HepG2 (cell line): ENCODE data around the gene PXMP4. TPM values are rescaled to one million over a fixed set of nuclear protein-coding genes. Genes with fewer than 3 reads are reported as not detected.

Experiments used
- ETV5 ChIP-seq: IDR thresholded peaks from 2 replicates; pipeline ENCODE4 v1.6.1; 2018; ENCODE audit warnings: missing biosample characterization, missing genetic modification reagents, inconsistent platforms, borderline replicate concordance
- HDAC6 ChIP-seq: fragments of 200-600 bp; sonication (generic); IDR thresholded peaks from 2 replicates; pipeline ENCODE4 v1.7.0; 2017; ENCODE audit warnings: mild to moderate bottlenecking, antibody characterized with exemption, low read length, low read depth
- HNRNPK ChIP-seq: fragments of 200-400 bp; formaldehyde crosslinking; IDR thresholded peaks from 2 replicates; pipeline ENCODE4 v1.6.1; 2018; ENCODE audit warnings: low read length, low read depth, moderate library complexity, mild to moderate bottlenecking; ENCODE audit not compliant: poor library complexity, severe bottlenecking
- KDM4B ChIP-seq: sonication (generic); formaldehyde crosslinking; IDR thresholded peaks from 2 replicates; pipeline ENCODE4 v1.4.0; 2020; ENCODE audit warnings: missing genetic modification reagents
- KLF9 ChIP-seq: IDR thresholded peaks from 2 replicates; pipeline ENCODE4 v1.6.1; 2016; ENCODE audit warnings: low read depth
- NFRKB ChIP-seq: fragments of 450-650 bp; IDR thresholded peaks from 2 replicates; pipeline ENCODE4 v1.6.1; 2017
- NFYB ChIP-seq: sonication (generic); formaldehyde crosslinking; IDR thresholded peaks from 2 replicates; pipeline ENCODE4 v1.4.0; 2020; ENCODE audit warnings: missing genetic modification reagents
- POGZ ChIP-seq: sonication (generic); formaldehyde crosslinking; IDR thresholded peaks from 2 replicates; pipeline ENCODE4 v1.4.0; 2020; ENCODE audit warnings: mild to moderate bottlenecking, missing genetic modification reagents
- ZBTB7B ChIP-seq: sonication (generic); formaldehyde crosslinking; IDR thresholded peaks from 2 replicates; pipeline ENCODE4 v1.4.0; 2020; ENCODE audit warnings: missing genetic modification reagents
- ZMYM2 ChIP-seq: sonication (generic); formaldehyde crosslinking; IDR thresholded peaks from 2 replicates; pipeline ENCODE4 v1.8.0; 2022; ENCODE audit warnings: mild to moderate bottlenecking, missing genetic modification reagents
- ZNF12 ChIP-seq: sonication (generic); formaldehyde crosslinking; IDR thresholded peaks from 2 replicates; pipeline ENCODE4 v1.5.0; 2020; ENCODE audit warnings: missing genetic modification reagents
- ZNF180 ChIP-seq: sonication (generic); formaldehyde crosslinking; IDR thresholded peaks from 2 replicates; pipeline ENCODE4 v1.4.0; 2020; ENCODE audit warnings: low read depth, missing genetic modification reagents, borderline replicate concordance
- ZNF24 ChIP-seq: fragments of 450-650 bp; IDR thresholded peaks from 2 replicates; pipeline ENCODE4 v1.6.1; 2017; ENCODE audit warnings: antibody characterized with exemption, mild to moderate bottlenecking
- ZNF263 ChIP-seq: sonication (generic); formaldehyde crosslinking; IDR thresholded peaks from 2 replicates; pipeline ENCODE4 v1.4.0; 2020; ENCODE audit warnings: missing genetic modification reagents
- ZNF282 ChIP-seq: fragments of 450-650 bp; IDR thresholded peaks from 2 replicates; pipeline ENCODE4 v1.6.1; 2018; ENCODE audit not compliant: partially characterized antibody
- ZNF629 ChIP-seq: sonication (generic); formaldehyde crosslinking; conservative IDR thresholded peaks from 2 replicates; pipeline ENCODE4 v1.5.0; 2020; ENCODE audit warnings: missing genetic modification reagents
- ZNF773 ChIP-seq: sonication (generic); formaldehyde crosslinking; IDR thresholded peaks from 2 replicates; pipeline ENCODE4 v1.4.0; 2020; ENCODE audit warnings: missing genetic modification reagents, borderline replicate concordance
- ZNF780A ChIP-seq: sonication (generic); formaldehyde crosslinking; IDR thresholded peaks from 2 replicates; pipeline ENCODE4 v1.8.0; 2022; ENCODE audit warnings: mild to moderate bottlenecking, missing genetic modification reagents, moderate library complexity
- ZNF850 ChIP-seq: sonication (generic); formaldehyde crosslinking; conservative IDR thresholded peaks from 2 replicates; pipeline ENCODE4 v1.9.0; 2021; ENCODE audit warnings: mild to moderate bottlenecking, missing genetic modification reagents
- ZNF878 ChIP-seq: sonication (generic); formaldehyde crosslinking; IDR thresholded peaks from 2 replicates; pipeline ENCODE4 v1.8.1; 2023; ENCODE audit warnings: mild to moderate bottlenecking, missing genetic modification reagents, moderate library complexity
- ZNF879 ChIP-seq: sonication (generic); formaldehyde crosslinking; IDR thresholded peaks from 2 replicates; pipeline ENCODE4 v1.8.1; 2023; ENCODE audit warnings: missing genetic modification reagents
- polyA plus RNA-seq, 8 experiments: library from polyadenylated mRNA; depleted of rRNA in 3 of 8; stranded (reverse) in 7 of 8; unstranded in 1 of 8; fragments of >200 nt; fragmentation: Illumina TruSeq in 4 of 8; extraction: Trizol in 4 of 8; gene quantifications; 2 replicates each; pipeline versions ENCODE4 v1.2.1 to v1.2.3, GENCODE V29; 2011 to 2016; ENCODE audit warnings: low read depth in 4 of 8, missing spikeins in 1 of 8, mixed read lengths in 1 of 8; ENCODE audit not compliant: insufficient read depth in 1 of 8
- total RNA-seq, 5 experiments: library from RNA; depleted of rRNA; stranded (reverse); fragments of >200 nt; fragmentation: Illumina TruSeq; extraction: Trizol; gene quantifications; 2 replicates each; pipeline ENCODE4 v1.2.3, GENCODE V29; 2016; ENCODE audit warnings: low read depth in 1 of 5
- TF ChIP-seq, protein P1 (sequence below): sonication (generic); IDR thresholded peaks from 2 replicates; pipeline ENCODE4 v1.6.1; 2016; ENCODE audit warnings: low read depth, borderline replicate concordance
- TF ChIP-seq, protein P2 (sequence below): sonication (generic); formaldehyde crosslinking; IDR thresholded peaks from 2 replicates; pipeline ENCODE4 v1.8.0; 2022; ENCODE audit warnings: missing genetic modification reagents, low read depth, mild to moderate bottlenecking, borderline replicate concordance
- TF ChIP-seq, protein P3 (sequence below): sonication (generic); formaldehyde crosslinking; IDR thresholded peaks from 2 replicates; pipeline ENCODE4 v1.5.0; 2020; ENCODE audit warnings: mild to moderate bottlenecking, missing genetic modification reagents
- TF ChIP-seq, protein P4 (sequence below): sonication (generic); formaldehyde crosslinking; IDR thresholded peaks from 2 replicates; pipeline ENCODE4 v1.9.0; 2021; ENCODE audit warnings: missing genetic modification reagents, borderline replicate concordance

PXMP4 gene
- total and polyA plus RNA-seq, 2 of the 13 experiments (the other 11 are each of a cell fraction or from before 2014, with no cell fraction given), result not detected

DNA sequence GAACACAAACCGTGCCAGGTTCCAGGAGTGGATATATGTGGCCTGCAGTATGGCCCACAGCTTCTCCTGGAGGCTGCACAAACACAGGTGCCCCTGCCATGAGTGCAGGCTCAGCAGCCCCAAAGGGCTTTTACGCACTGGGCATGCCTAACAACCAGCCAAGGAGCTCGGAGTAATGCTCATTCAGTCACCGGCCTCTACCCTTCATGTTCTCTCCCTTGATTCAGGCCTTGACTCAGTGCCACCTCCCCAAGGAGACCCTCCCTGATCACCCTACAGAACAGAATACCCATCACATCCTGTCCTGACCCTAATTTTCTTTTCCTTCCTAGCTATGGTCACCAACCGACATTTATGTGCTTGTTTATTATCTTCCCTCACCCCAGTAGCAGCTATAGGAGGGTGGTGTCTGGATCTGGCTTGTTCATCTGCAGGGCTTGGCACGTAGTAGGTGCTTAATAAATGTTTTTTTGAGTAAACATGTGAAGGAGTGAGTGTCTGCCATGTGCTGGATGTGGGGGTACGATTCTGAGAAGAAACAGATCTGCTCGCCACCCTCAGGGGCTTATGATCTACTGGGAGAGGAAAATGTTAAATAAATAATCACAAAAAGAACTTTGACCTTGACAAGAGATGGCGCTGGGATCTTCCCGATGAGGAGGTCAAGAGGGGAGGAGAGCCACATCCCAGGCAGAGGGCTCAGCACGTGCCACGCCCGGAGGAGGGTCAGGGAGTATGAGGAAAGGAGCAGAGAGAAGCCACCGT is 9.2 kb downstream of the PXMP4 start (continued):
- TF ChIP-seq, protein P1, sequence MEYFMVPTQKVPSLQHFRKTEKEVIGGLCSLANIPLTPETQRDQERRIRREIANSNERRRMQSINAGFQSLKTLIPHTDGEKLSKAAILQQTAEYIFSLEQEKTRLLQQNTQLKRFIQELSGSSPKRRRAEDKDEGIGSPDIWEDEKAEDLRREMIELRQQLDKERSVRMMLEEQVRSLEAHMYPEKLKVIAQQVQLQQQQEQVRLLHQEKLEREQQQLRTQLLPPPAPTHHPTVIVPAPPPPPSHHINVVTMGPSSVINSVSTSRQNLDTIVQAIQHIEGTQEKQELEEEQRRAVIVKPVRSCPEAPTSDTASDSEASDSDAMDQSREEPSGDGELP, result no peak
- TF ChIP-seq ZNF12 (CRISPR knock-in tag), result 0 out of 2 replicates have a peak, but pooled peaks have one; percentile 25
- TF ChIP-seq ZNF629 (CRISPR knock-in tag), result no peak
- TF ChIP-seq KDM4B, result no peak
- TF ChIP-seq HNRNPK, result no peak
- no peak for TF ChIP-seq NFRKB
- 0 out of 2 replicates have a peak, but pooled peaks have one; percentile 16 for TF ChIP-seq ZBTB7B (CRISPR knock-in tag)
- TF ChIP-seq ZNF263 (CRISPR knock-in tag), result peak; percentile 59
- TF ChIP-seq, protein P2, sequence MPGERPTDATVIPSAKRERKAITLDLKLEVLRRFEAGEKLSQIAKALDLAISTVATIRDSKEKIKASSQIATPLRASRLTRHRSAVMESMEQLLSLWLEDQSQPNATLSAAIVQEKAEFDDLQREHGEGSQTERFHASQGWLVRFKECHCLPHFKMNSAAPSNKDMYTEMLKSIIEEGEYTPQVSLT (CRISPR knock-in tag), result no peak
- TF ChIP-seq NFYB, result no peak
- no peak for TF ChIP-seq HDAC6
- TF ChIP-seq, protein P3, sequence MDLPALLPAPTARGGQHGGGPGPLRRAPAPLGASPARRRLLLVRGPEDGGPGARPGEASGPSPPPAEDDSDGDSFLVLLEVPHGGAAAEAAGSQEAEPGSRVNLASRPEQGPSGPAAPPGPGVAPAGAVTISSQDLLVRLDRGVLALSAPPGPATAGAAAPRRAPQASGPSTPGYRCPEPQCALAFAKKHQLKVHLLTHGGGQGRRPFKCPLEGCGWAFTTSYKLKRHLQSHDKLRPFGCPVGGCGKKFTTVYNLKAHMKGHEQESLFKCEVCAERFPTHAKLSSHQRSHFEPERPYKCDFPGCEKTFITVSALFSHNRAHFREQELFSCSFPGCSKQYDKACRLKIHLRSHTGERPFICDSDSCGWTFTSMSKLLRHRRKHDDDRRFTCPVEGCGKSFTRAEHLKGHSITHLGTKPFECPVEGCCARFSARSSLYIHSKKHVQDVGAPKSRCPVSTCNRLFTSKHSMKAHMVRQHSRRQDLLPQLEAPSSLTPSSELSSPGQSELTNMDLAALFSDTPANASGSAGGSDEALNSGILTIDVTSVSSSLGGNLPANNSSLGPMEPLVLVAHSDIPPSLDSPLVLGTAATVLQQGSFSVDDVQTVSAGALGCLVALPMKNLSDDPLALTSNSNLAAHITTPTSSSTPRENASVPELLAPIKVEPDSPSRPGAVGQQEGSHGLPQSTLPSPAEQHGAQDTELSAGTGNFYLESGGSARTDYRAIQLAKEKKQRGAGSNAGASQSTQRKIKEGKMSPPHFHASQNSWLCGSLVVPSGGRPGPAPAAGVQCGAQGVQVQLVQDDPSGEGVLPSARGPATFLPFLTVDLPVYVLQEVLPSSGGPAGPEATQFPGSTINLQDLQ (CRISPR knock-in tag), result no peak
- no peak for TF ChIP-seq POGZ (CRISPR knock-in tag)
- no peak for TF ChIP-seq ZNF780A
- TF ChIP-seq ZNF879, result no peak
- TF ChIP-seq, protein P4, sequence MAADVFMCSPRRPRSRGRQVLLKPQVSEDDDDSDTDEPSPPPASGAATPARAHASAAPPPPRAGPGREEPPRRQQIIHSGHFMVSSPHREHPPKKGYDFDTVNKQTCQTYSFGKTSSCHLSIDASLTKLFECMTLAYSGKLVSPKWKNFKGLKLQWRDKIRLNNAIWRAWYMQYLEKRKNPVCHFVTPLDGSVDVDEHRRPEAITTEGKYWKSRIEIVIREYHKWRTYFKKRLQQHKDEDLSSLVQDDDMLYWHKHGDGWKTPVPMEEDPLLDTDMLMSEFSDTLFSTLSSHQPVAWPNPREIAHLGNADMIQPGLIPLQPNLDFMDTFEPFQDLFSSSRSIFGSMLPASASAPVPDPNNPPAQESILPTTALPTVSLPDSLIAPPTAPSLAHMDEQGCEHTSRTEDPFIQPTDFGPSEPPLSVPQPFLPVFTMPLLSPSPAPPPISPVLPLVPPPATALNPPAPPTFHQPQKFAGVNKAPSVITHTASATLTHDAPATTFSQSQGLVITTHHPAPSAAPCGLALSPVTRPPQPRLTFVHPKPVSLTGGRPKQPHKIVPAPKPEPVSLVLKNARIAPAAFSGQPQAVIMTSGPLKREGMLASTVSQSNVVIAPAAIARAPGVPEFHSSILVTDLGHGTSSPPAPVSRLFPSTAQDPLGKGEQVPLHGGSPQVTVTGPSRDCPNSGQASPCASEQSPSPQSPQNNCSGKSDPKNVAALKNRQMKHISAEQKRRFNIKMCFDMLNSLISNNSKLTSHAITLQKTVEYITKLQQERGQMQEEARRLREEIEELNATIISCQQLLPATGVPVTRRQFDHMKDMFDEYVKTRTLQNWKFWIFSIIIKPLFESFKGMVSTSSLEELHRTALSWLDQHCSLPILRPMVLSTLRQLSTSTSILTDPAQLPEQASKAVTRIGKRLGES (CRISPR knock-in tag), result no peak
- TF ChIP-seq ETV5 (CRISPR knock-in tag), result no peak
- peak; percentile 76; the same call in 1 of the 2 replicates for TF ChIP-seq ZNF878
- TF ChIP-seq KLF9, result no peak
- TF ChIP-seq ZMYM2 (CRISPR knock-in tag), result 0 out of 2 replicates have a peak, but pooled peaks have one; percentile 35
- TF ChIP-seq ZNF850, result no peak
- no peak for TF ChIP-seq ZNF24
- TF ChIP-seq ZNF180, result no peak
- no peak for TF ChIP-seq ZNF773 (CRISPR knock-in tag)
- no peak for TF ChIP-seq ZNF282
